H9 (cell line): ENCODE data around the gene DLGAP4. TPM values are rescaled to one million over a fixed set of nuclear protein-coding genes. Genes with fewer than 3 reads are reported as not detected.

ENCODE experiments used
- DNase-seq: peaks from one replicate; pipeline ENCODE4 v3.0.0-alpha.2; 2017
- H2AFZ ChIP-seq: one replicate; pipeline ENCODE4 v1.6.1; 2013; ENCODE audit warnings: mild to moderate bottlenecking, low read length, control low read depth, moderate library complexity
- H2AK5ac ChIP-seq: 2 replicates; pipeline ENCODE4 v1.6.1; 2013; ENCODE audit warnings: low read length, control low read depth, mixed read lengths; ENCODE audit not compliant: insufficient read length
- H2BK120ac ChIP-seq: one replicate; pipeline ENCODE4 v1.6.1; 2013; ENCODE audit warnings: low read depth, mild to moderate bottlenecking, low read length, control low read depth, inconsistent platforms; ENCODE audit not compliant: poor library complexity, severe bottlenecking
- H2BK12ac ChIP-seq: 2 replicates; pipeline ENCODE4 v1.6.1; 2013; ENCODE audit warnings: low read length, control low read depth, mixed read lengths, low read depth; ENCODE audit not compliant: insufficient read length
- H2BK15ac ChIP-seq: 2 replicates; pipeline ENCODE4 v1.6.1; 2013; ENCODE audit warnings: low read depth, low read length, control low read depth
- H2BK20ac ChIP-seq: one replicate; pipeline ENCODE4 v1.6.1; 2013; ENCODE audit warnings: low read depth, mild to moderate bottlenecking, low read length, control low read depth, inconsistent platforms; ENCODE audit not compliant: poor library complexity, severe bottlenecking
- H2BK5ac ChIP-seq: 2 replicates; pipeline ENCODE4 v1.6.1; 2013; ENCODE audit warnings: low read length, control low read depth, mixed read lengths; ENCODE audit not compliant: insufficient read length
- H3K14ac ChIP-seq: 2 replicates; pipeline ENCODE4 v1.6.1; 2013; ENCODE audit warnings: low read length, control low read depth; ENCODE audit not compliant: insufficient read depth
- H3K18ac ChIP-seq: 2 replicates; pipeline ENCODE4 v1.6.1; 2013; ENCODE audit warnings: low read depth, mild to moderate bottlenecking, mixed read lengths, low read length, control low read depth; ENCODE audit not compliant: insufficient read length
- H3K23ac ChIP-seq: 2 replicates; pipeline ENCODE4 v1.6.1; 2013; ENCODE audit warnings: low read length, control low read depth, mixed read lengths, low read depth; ENCODE audit not compliant: insufficient read length
- H3K23me2 ChIP-seq: 2 replicates; pipeline ENCODE4 v1.6.1; 2013; ENCODE audit warnings: low read depth, mild to moderate bottlenecking, mixed read lengths, low read length, control low read depth; ENCODE audit not compliant: insufficient read length, poor library complexity, severe bottlenecking
- H3K27ac ChIP-seq: 2 replicates; pipeline ENCODE4 v1.5.1; 2013; ENCODE audit warnings: low read length, control low read depth, mixed read lengths, low read depth; ENCODE audit not compliant: insufficient read length
- H3K27me3 ChIP-seq: 2 replicates; pipeline ENCODE4 v1.6.1; 2013; ENCODE audit warnings: low read length, control low read depth, inconsistent platforms; ENCODE audit not compliant: insufficient read depth
- H3K4ac ChIP-seq: 2 replicates; pipeline ENCODE4 v1.6.1; 2013; ENCODE audit warnings: low read depth, mild to moderate bottlenecking, control low read depth, inconsistent platforms, low read length, moderate library complexity
- H3K4me1 ChIP-seq: 2 replicates; pipeline ENCODE4 v1.6.1; 2013; ENCODE audit warnings: low read length, control low read depth, inconsistent platforms; ENCODE audit not compliant: insufficient read depth
- H3K4me2 ChIP-seq: 2 replicates; pipeline ENCODE4 v1.6.1; 2013; ENCODE audit warnings: low read length, control low read depth, mixed read lengths; ENCODE audit not compliant: insufficient read length, insufficient read depth
- H3K56ac ChIP-seq: 2 replicates; pipeline ENCODE4 v1.6.1; 2013; ENCODE audit warnings: low read depth, mild to moderate bottlenecking, mixed read lengths, low read length, control low read depth; ENCODE audit not compliant: insufficient read length
- H3K79me1 ChIP-seq: 2 replicates; pipeline ENCODE4 v1.6.1; 2013; ENCODE audit warnings: low read depth, mild to moderate bottlenecking, moderate library complexity, low read length, control low read depth, inconsistent platforms; ENCODE audit not compliant: insufficient read depth, poor library complexity, severe bottlenecking
- H3K79me2 ChIP-seq: 2 replicates; pipeline ENCODE4 v1.6.1; 2013; ENCODE audit warnings: low read length, control low read depth, inconsistent platforms; ENCODE audit not compliant: insufficient read depth
- H3K9ac ChIP-seq: 2 replicates; pipeline ENCODE4 v1.6.1; 2013; ENCODE audit warnings: low read length, control low read depth, mixed read lengths; ENCODE audit not compliant: insufficient read length; ENCODE audit errors: extremely low read depth
- H3K9me3 ChIP-seq: one replicate; pipeline ENCODE4 v1.6.1; 2013; ENCODE audit warnings: low read depth, low read length, inconsistent platforms; ENCODE audit not compliant: control insufficient read depth
- H3T11ph ChIP-seq: one replicate; pipeline ENCODE4 v1.6.1; 2013; ENCODE audit warnings: mild to moderate bottlenecking, low read length, control low read depth, inconsistent platforms
- H4K20me1 ChIP-seq: one replicate; pipeline ENCODE4 v1.6.1; 2013; ENCODE audit not compliant: control insufficient read depth, insufficient read length, insufficient read depth
- H4K5ac ChIP-seq: 2 replicates; pipeline ENCODE4 v1.6.1; 2013; ENCODE audit warnings: low read depth, mild to moderate bottlenecking, mixed read lengths, low read length, control low read depth; ENCODE audit not compliant: insufficient read length
- H4K8ac ChIP-seq: replicated peaks from 2 replicates; pipeline ENCODE4 v1.6.1; 2013; ENCODE audit warnings: low read length, control low read depth, mixed read lengths, low read depth; ENCODE audit not compliant: insufficient read length
- H4K91ac ChIP-seq: 2 replicates; pipeline ENCODE4 v1.6.1; 2013; ENCODE audit warnings: low read depth, mild to moderate bottlenecking, moderate library complexity, mixed read lengths, low read length, control low read depth; ENCODE audit not compliant: insufficient read length
- H3K27ac Mint-ChIP-seq, 3 experiments: 2 replicates in 2 of 3; 3 replicates in 1 of 3; pipeline ENCODE4 v1.8.0; 2020 to 2021; ENCODE audit warnings: mixed read lengths in 3 of 3, mild to moderate bottlenecking in 1 of 3, moderate library complexity in 1 of 3
- H3K27me3 Mint-ChIP-seq: 2 replicates; pipeline ENCODE4 v1.8.0; 2021; ENCODE audit warnings: low read depth, mild to moderate bottlenecking, moderate library complexity, mixed read lengths
- H3K36me3 Mint-ChIP-seq, 3 experiments: 2 replicates in 2 of 3; 3 replicates in 1 of 3; pipeline ENCODE4 v1.8.0; 2020 to 2021; ENCODE audit warnings: low read depth in 3 of 3, mixed read lengths in 3 of 3; ENCODE audit not compliant: insufficient read depth in 1 of 3
- H3K4me1 Mint-ChIP-seq, 2 experiments: 2 replicates each; pipeline ENCODE4 v1.8.0; 2020; ENCODE audit warnings: mixed read lengths in 2 of 2
- H3K4me3 Mint-ChIP-seq, 2 experiments: 2 replicates in 1 of 2; 3 replicates in 1 of 2; pipeline ENCODE4 v1.8.0; 2020 to 2021; ENCODE audit warnings: mild to moderate bottlenecking in 2 of 2, mixed read lengths in 2 of 2, moderate library complexity in 1 of 2
- H3K9me3 Mint-ChIP-seq, 2 experiments: 2 replicates in 1 of 2; 3 replicates in 1 of 2; pipeline ENCODE4 v1.8.0; 2020; ENCODE audit warnings: mild to moderate bottlenecking in 2 of 2, mixed read lengths in 2 of 2, moderate library complexity in 1 of 2
- CTCF ChIP-seq: fragments of 200-600 bp; sonication (generic); conservative IDR thresholded peaks from 3 replicates; pipeline ENCODE4 v1.8.0; 2021; ENCODE audit warnings: antibody characterized with exemption, mild to moderate bottlenecking
- WGBS: extraction: QIAGEN DNeasy Blood & Tissue Kit; methylation state at CpG from one replicate; pipeline ENCODE4 v1.1.7; 2013; ENCODE audit warnings: missing lambda C conversion rate, low lambda C conversion rate, mixed read lengths; ENCODE audit not compliant: insufficient read length; ENCODE audit errors: extremely low coverage; 5-methylcytosine and 5-hydroxymethylcytosine counted together
- total RNA-seq: library from RNA; stranded (reverse); gene quantifications from 2 replicates; pipeline ENCODE4 v1.2.1, GENCODE V29; 2021

Gene DLGAP4
- total RNA-seq, 1 experiment from 2014 or later = 48.0 TPM

- H3K27me3 ChIP-seq = no peaks in the 10 kb centered on the region
- Mint-ChIP-seq H3K36me3 (no peaks in the 10 kb centered on the region), H3K4me3 (no peak overlapping the region; a peak in 1 of 5 replicates), H3K4me1 (peaks cover 8 to 41% of the 10 kb centered on the region in 2 experiments), H3K27me3 (peaks cover 10% of the 10 kb centered on the region), H3K9me3 (no peaks in the 10 kb centered on the region), H3K27ac (peak overlapping the region in 1 of 3 experiments; percentile 83; a peak in 1 of 7 replicates)
- H3K23ac ChIP-seq = no peak overlapping the region
- no peak overlapping the region for H2BK15ac ChIP-seq
- no peak overlapping the region for H4K5ac ChIP-seq
- no peak overlapping the region for H3T11ph ChIP-seq
- H3K23me2 ChIP-seq = no peaks in the 10 kb centered on the region
- H3K27ac ChIP-seq = no peak overlapping the region
- no peak for DNase-seq
- no peaks in the 10 kb centered on the region for H3K79me2 ChIP-seq
- H3K4me2 ChIP-seq = no peak overlapping the region
- peak; percentile 48; the same call in 2 of the 3 replicates for TF ChIP-seq CTCF
- no peaks in the 10 kb centered on the region for H3K9me3 ChIP-seq
- no peak overlapping the region for H3K9ac ChIP-seq
- no CpG with 5 or more reads among the region's 12 CpGs for WGBS
- H3K18ac ChIP-seq = no peak overlapping the region
- no peak overlapping the region for H2AK5ac ChIP-seq
- no peak overlapping the region for H2BK120ac ChIP-seq
- H4K8ac ChIP-seq = no peak overlapping the region
- H2AFZ ChIP-seq = no peak overlapping the region
- no peak overlapping the region for H2BK5ac ChIP-seq
- no peak overlapping the region for H2BK12ac ChIP-seq
- no peak overlapping the region for H3K56ac ChIP-seq
- no peaks in the 10 kb centered on the region for H3K79me1 ChIP-seq
- no peaks in the 10 kb centered on the region for H3K4me1 ChIP-seq
- no peak overlapping the region for H3K14ac ChIP-seq
- no peak overlapping the region for H3K4ac ChIP-seq
- H4K20me1 ChIP-seq = no peaks in the 10 kb centered on the region
- no peak overlapping the region for H2BK20ac ChIP-seq
- no peak overlapping the region for H4K91ac ChIP-seq
Observed at GRCh38 chr20:36273414-36274180, 32.5 kb upstream of the DLGAP4 start.
